SIG-M5 treated with dmso at 0.1 percent for 504 hours (cell line): ENCODE measurements around the gene SIM2.

Experiments used
- DNase-seq: peaks from one replicate; lab custom pipeline; 2025; ENCODE audit not compliant: unreplicated experiment; lab: John Stamatoyannopoulos, UW

SIM2 gene

GRCh38 chr21:36686955-36687354, 12.0 kb upstream of the SIM2 start:
- DNase-seq = no peak

GRCh38 chr21:36688324-36688723, 10.6 kb upstream of the SIM2 start:
- no peak for DNase-seq

- no peak for DNase-seq
Observed at GRCh38 chr21:36689324-36689723, 9.6 kb upstream of the SIM2 start.

- DNase-seq = no peak
Observed at GRCh38 chr21:36690628-36691554, 8.0 kb upstream of the SIM2 start.

GRCh38 chr21:36691555-36692041, 7.3 kb upstream of the SIM2 start:
- DNase-seq = no peak

GRCh38 chr21:36692114-36692834, 6.6 kb upstream of the SIM2 start:
- no peak for DNase-seq

GRCh38 chr21:36692835-36693488, 6.0 kb upstream of the SIM2 start:
- DNase-seq = no peak

GRCh38 chr21:36693489-36694030, 5.4 kb upstream of the SIM2 start:
- no peak for DNase-seq

- no peak for DNase-seq
Observed at GRCh38 chr21:36694031-36694515, 4.8 kb upstream of the SIM2 start.

- DNase-seq = no peak
Observed at GRCh38 chr21:36694593-36695282, 4.2 kb upstream of the SIM2 start.

GRCh38 chr21:36695283-36695634, 3.7 kb upstream of the SIM2 start:
- DNase-seq = no peak

- no peak for DNase-seq
Observed at GRCh38 chr21:36695671-36696389, 3.1 kb upstream of the SIM2 start.

GRCh38 chr21:36696390-36697059, 2.4 kb upstream of the SIM2 start:
- no peak for DNase-seq

- DNase-seq = no peak
Observed at GRCh38 chr21:36697060-36697850, 1.7 kb upstream of the SIM2 start.

- DNase-seq = no peak
Observed at GRCh38 chr21:36697851-36698384, 997 bp upstream of the SIM2 start.

- DNase-seq = no peak
Observed at GRCh38 chr21:36698385-36698980, 432 bp upstream of the SIM2 start.

GRCh38 chr21:36699546-36700294, 805 bp downstream of the SIM2 start:
- DNase-seq = no peak
